Smooth muscle cell (in vitro differentiated cells): ENCODE data around the gene GRAMD4. TPM values are rescaled to one million over a fixed set of nuclear protein-coding genes. Genes with fewer than 3 reads are reported as not detected.
"Not testable (repeated sequence)": the region's sequence is repeated elsewhere in the genome, so short reads cannot be mapped to it uniquely, and the experiment has no call there.

ENCODE experiments used
- DNase-seq: peaks from one replicate; lab custom pipeline; 2025; ENCODE audit not compliant: unreplicated experiment; lab: John Stamatoyannopoulos, UW
- H2AFZ ChIP-seq: fragments of 200-600 bp; sonication (generic); 2 replicates; pipeline ENCODE4 v1.6.0; 2016; ENCODE audit warnings: antibody characterized with exemption, low read depth, mild to moderate bottlenecking
- H3F3A ChIP-seq: fragments of 200-600 bp; sonication (generic); 2 replicates; pipeline ENCODE4 v1.6.0; 2017; ENCODE audit warnings: antibody characterized with exemption, low read depth
- H3K27ac ChIP-seq: fragments of 200-600 bp; sonication (generic); 2 replicates; pipeline ENCODE4 v1.5.1; 2016; ENCODE audit warnings: low read depth, mild to moderate bottlenecking
- H3K27me3 ChIP-seq: fragments of 200-600 bp; sonication (generic); 2 replicates; pipeline ENCODE4 v1.6.1; 2016; ENCODE audit warnings: low read depth, mild to moderate bottlenecking
- H3K36me3 ChIP-seq: fragments of 200-600 bp; sonication (generic); 2 replicates; pipeline ENCODE4 v1.5.1; 2016; ENCODE audit warnings: low read depth
- H3K4me1 ChIP-seq: fragments of 200-600 bp; sonication (generic); 2 replicates; pipeline ENCODE4 v1.5.1; 2016; ENCODE audit warnings: low read depth
- H3K4me2 ChIP-seq: fragments of 200-600 bp; sonication (generic); 2 replicates; pipeline ENCODE4 v1.6.0; 2016; ENCODE audit warnings: mild to moderate bottlenecking
- H3K4me3 ChIP-seq: fragments of 200-600 bp; sonication (generic); 2 replicates; pipeline ENCODE4 v1.5.1; 2016; ENCODE audit warnings: mild to moderate bottlenecking
- H3K79me2 ChIP-seq: fragments of 200-600 bp; sonication (generic); 2 replicates; pipeline ENCODE4 v1.6.0; 2016; ENCODE audit warnings: low read depth, mild to moderate bottlenecking
- H3K9ac ChIP-seq: fragments of 200-600 bp; sonication (generic); 2 replicates; pipeline ENCODE4 v1.6.0; 2016; ENCODE audit warnings: low read depth
- H3K9me3 ChIP-seq: fragments of 200-600 bp; sonication (generic); replicated peaks from 2 replicates; pipeline ENCODE4 v1.5.1; 2016; ENCODE audit warnings: low read depth
- H4K20me1 ChIP-seq: fragments of 200-600 bp; sonication (generic); 2 replicates; pipeline ENCODE4 v1.6.0; 2016; ENCODE audit warnings: low read depth
- WGBS: methylation state at CpG from one replicate; pipeline ENCODE4 v1.1.7; 2016; ENCODE audit warnings: low lambda C conversion rate; 5-methylcytosine and 5-hydroxymethylcytosine counted together
- polyA plus RNA-seq: library from polyadenylated mRNA; unstranded; fragments of >200 nt; fragmentation: Nextera tagmentation; extraction: Ambion mirVana; gene quantifications from 2 replicates; pipeline ENCODE4 v1.2.1, GENCODE V29; 2016
- total RNA-seq: library from RNA; depleted of rRNA; stranded (reverse); fragments of >200 nt; gene quantifications from 2 replicates; pipeline ENCODE4 v1.2.3, GENCODE V29; 2014
- TF ChIP-seq, protein P1 (sequence below): fragments of 200-600 bp; sonication (generic); IDR thresholded peaks from 2 replicates; pipeline ENCODE4 v1.5.1; 2017; ENCODE audit warnings: borderline replicate concordance, mild to moderate bottlenecking, antibody characterized with exemption; ENCODE audit not compliant: insufficient read depth, poor library complexity, severe bottlenecking

The GRAMD4 gene
- total and polyA plus RNA-seq, 2 experiments from 2014 or later, result 14.5 to 16.6 TPM

DNA sequence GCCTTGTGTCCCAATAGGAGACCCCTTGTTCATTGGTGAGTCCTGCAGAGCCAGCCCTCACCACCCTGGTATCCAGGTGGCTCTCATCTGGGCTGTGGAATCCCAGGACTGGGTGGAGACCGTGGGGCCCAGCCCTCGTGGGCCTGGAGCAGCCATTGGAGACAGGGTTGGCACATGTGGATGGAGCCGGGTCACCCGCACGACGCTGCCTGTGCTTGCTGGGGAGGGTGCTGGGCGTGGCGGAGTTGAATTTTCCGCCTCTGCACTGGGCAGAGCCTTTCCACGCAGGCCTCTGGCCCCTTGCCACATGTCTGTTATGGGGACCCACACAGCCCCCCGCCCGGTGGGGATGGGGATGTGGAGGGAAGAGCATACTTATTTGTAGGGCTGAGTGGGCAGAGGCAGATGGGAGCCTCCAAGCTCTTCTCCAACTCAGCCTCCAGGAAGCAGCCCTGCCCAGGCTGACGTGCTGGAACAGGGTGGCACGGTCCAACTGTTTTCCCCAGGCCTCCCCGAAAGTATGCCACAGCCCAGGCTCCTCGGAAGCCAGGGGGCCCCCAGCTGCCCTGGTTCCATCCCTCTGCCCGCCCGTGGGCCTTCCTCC, 12.6 kb downstream of the GRAMD4 start:
- WGBS, result 96% methylated on average over 18 of the region's 18 CpGs
- Histone ChIP-seq H3K9me3 (no peaks in the 10 kb centered on the region), H3K4me2 (no peak overlapping the region), H3K79me2 (no peaks in the 10 kb centered on the region), H3K4me1 (peaks cover 3% of the 10 kb centered on the region), H3K27me3 (no peaks in the 10 kb centered on the region), H3F3A (no peaks in the 10 kb centered on the region), H3K27ac (no peak overlapping the region), H4K20me1 (peaks cover 4% of the 10 kb centered on the region), H3K36me3 (no peaks in the 10 kb centered on the region), H3K9ac (no peak overlapping the region), H3K4me3 (no peak overlapping the region), H2AFZ (no peak overlapping the region)
- no peak for DNase-seq
- TF ChIP-seq, protein P1, sequence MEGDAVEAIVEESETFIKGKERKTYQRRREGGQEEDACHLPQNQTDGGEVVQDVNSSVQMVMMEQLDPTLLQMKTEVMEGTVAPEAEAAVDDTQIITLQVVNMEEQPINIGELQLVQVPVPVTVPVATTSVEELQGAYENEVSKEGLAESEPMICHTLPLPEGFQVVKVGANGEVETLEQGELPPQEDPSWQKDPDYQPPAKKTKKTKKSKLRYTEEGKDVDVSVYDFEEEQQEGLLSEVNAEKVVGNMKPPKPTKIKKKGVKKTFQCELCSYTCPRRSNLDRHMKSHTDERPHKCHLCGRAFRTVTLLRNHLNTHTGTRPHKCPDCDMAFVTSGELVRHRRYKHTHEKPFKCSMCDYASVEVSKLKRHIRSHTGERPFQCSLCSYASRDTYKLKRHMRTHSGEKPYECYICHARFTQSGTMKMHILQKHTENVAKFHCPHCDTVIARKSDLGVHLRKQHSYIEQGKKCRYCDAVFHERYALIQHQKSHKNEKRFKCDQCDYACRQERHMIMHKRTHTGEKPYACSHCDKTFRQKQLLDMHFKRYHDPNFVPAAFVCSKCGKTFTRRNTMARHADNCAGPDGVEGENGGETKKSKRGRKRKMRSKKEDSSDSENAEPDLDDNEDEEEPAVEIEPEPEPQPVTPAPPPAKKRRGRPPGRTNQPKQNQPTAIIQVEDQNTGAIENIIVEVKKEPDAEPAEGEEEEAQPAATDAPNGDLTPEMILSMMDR, result no peak

DNA sequence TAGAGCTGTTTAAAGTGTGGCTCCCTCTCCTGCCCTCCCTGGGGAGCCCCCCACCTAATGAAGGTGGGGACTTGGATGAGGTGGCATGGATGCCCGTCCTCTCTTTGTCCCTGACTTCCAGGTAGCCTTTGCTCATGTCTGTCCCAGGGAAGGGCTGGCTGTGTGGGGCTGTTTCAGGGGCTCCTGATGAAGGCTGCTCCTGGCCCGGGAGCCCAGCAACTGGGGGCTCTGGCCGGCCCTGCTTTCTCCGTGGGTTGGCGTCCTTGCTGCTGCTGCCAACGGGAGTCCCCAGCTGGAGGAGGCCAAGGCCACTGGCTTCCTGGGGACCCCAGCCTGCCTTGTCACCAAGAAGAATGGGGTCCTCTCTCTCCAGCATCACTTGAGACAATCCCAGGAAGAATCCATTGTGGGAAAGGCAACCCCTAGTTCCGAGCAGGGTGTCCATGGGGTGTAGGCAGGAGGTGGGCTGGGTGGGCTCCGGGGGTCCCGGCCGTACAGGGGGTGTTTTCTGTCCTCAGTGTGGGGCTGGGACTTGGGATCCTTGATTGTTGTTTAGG, 13.2 kb downstream of the GRAMD4 start:
- H3F3A ChIP-seq, result no peaks in the 10 kb centered on the region
- no peak for DNase-seq
- H4K20me1 ChIP-seq, result no peaks in the 10 kb centered on the region
- H3K4me1 ChIP-seq, result peaks cover 3% of the 10 kb centered on the region
- H3K36me3 ChIP-seq, result no peaks in the 10 kb centered on the region
- no peaks in the 10 kb centered on the region for H3K79me2 ChIP-seq
- no peak overlapping the region for H3K9ac ChIP-seq
- WGBS, result 96% methylated on average over 10 of the region's 10 CpGs
- H3K27me3 ChIP-seq, result no peaks in the 10 kb centered on the region
- no peak overlapping the region for H3K4me3 ChIP-seq
- no peak overlapping the region for H3K4me2 ChIP-seq
- H3K27ac ChIP-seq, result no peak overlapping the region
- H2AFZ ChIP-seq, result no peak overlapping the region
- H3K9me3 ChIP-seq, result no peaks in the 10 kb centered on the region
- TF ChIP-seq, protein P1, result no peak

DNA sequence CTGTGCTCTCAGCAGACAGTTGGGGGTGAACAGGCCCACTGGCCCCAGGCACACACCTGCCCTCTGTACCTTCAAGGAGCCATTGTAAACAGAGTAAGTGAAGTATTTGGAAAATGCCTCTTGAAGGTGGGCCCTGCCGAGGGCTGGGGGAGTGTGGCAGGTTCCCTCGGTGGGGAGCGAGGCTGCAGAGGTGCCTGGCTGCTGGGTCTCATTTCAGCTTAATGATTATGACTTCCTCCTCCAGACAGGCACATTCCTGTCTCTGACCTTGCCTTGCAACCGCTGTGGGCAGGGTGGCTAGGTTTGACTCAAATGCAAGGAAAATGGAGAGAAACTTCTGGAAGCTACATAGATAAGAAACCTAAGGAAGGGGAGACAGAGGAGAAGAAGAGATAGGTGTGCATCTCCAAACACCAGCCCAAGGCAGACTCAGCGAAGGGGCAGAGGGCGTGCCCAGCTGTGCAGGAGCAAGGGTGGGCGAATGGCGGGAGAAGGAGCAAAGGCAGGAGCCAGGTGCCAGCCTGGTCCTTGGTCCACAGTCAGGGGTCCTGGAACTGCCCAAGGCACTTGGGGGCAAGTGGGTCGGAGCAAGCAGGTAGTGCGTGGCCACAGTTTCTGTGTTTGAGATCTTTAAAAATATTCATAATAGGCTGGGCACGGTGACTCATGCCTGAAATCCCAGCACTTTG, 14.0 kb downstream of the GRAMD4 start:
- Histone ChIP-seq H3K27ac (no peak overlapping the region), H3K9me3 (no peaks in the 10 kb centered on the region), H3K36me3 (no peaks in the 10 kb centered on the region), H3F3A (no peaks in the 10 kb centered on the region), H3K4me3 (no peak overlapping the region), H3K9ac (no peak overlapping the region), H3K27me3 (no peaks in the 10 kb centered on the region), H3K4me2 (no peak overlapping the region), H4K20me1 (no peaks in the 10 kb centered on the region), H3K4me1 (peaks cover 3% of the 10 kb centered on the region), H3K79me2 (no peaks in the 10 kb centered on the region), H2AFZ (no peak overlapping the region)
- WGBS, result 83% methylated on average over 11 of the region's 11 CpGs
- DNase-seq, result no peak
- TF ChIP-seq, protein P1, result no peak

DNA sequence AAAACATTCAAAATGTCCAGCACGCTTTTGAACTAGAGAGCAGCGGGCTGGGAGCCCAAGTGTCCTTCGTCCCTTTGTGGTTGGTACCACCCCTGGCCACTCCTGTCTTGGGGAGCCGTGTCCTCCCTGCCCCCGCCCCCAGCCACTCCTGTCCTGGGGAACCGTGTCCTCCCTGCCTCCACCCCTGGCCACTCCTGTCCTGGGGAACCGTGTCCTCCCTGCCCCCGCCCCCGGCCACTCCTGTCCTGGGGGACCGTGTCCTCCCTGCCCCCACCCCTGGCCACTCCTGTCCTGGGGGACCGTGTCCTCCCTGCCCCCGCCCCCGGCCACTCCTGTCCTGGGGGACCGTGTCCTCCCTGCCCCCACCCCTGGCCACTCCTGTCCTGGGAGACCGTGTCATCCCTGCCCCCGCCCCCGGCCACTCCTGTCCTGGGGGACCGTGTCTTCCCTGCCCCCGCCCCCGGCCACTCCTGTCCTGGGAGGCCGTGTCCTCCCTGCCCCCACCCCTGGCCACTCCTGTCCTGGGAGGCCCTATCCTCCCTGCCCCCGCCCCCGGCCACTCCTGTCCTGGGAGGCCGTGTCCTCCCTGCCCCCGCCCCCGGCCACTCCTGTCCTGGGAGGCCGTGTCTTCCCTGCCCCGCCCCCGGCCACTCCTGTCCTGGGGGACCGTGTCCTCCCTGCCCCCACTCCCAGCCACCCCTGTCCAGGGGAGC, 14.9 kb downstream of the GRAMD4 start:
- not testable (repeated sequence) for H3K9me3 ChIP-seq, H3K79me2 ChIP-seq, H3K27ac ChIP-seq, H3F3A ChIP-seq, H2AFZ ChIP-seq, H3K4me3 ChIP-seq, H3K36me3 ChIP-seq, H4K20me1 ChIP-seq, H3K27me3 ChIP-seq, H3K4me1 ChIP-seq, H3K9ac ChIP-seq
- peak; percentile 42 for DNase-seq
- WGBS, result 55% methylated on average over 12 of the region's 30 CpGs
- H3K4me2 ChIP-seq, result peak overlapping the region; percentile 36
